Measurements from ENCODE around the gene DLGAP1.

Gene DLGAP1

DNA sequence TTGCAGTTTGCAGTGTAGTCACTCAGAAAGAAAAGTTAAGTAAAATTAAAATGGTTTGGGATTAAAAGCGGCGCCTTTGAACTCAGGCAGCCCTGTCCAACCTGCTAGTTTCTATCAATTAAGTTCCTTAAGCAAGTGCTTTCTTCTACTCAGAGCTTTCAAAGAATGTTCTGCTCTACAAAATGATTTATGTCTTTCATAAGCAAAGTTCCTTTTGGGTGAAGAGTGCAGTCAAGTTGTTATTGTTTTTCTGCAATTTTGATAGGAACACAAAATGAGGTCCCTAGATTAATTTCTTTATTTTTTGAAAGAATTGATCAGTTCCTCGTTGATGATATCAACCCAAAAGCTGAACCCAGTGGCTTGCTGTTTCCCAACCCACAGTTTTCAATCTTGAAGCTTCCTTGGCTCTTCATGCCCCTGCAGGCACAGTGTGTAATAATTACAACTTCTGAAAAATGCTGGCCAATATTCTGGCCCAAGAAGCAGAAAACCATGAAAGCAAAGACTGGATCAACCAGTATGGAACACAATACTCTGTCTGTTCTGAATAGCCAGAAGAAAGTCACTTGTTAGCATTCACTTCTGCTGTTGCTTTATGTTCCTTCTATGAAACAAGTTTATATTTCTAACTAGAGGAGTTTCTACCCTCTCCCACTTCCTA is 916.0 kb downstream of the DLGAP1 start:
- DNase-seq (ENCODE audit: low read depth) = no peak
- TF ChIP-seq, protein P1, sequence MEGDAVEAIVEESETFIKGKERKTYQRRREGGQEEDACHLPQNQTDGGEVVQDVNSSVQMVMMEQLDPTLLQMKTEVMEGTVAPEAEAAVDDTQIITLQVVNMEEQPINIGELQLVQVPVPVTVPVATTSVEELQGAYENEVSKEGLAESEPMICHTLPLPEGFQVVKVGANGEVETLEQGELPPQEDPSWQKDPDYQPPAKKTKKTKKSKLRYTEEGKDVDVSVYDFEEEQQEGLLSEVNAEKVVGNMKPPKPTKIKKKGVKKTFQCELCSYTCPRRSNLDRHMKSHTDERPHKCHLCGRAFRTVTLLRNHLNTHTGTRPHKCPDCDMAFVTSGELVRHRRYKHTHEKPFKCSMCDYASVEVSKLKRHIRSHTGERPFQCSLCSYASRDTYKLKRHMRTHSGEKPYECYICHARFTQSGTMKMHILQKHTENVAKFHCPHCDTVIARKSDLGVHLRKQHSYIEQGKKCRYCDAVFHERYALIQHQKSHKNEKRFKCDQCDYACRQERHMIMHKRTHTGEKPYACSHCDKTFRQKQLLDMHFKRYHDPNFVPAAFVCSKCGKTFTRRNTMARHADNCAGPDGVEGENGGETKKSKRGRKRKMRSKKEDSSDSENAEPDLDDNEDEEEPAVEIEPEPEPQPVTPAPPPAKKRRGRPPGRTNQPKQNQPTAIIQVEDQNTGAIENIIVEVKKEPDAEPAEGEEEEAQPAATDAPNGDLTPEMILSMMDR (IDR thresholded peaks at IDR 0.05; ENCODE audit: insufficient read depth, low read depth, low read length, missing control alignments) = no peak
- H3K4me3 ChIP-seq (ENCODE audit: low read depth, low read length) = no peak overlapping the region

DNA sequence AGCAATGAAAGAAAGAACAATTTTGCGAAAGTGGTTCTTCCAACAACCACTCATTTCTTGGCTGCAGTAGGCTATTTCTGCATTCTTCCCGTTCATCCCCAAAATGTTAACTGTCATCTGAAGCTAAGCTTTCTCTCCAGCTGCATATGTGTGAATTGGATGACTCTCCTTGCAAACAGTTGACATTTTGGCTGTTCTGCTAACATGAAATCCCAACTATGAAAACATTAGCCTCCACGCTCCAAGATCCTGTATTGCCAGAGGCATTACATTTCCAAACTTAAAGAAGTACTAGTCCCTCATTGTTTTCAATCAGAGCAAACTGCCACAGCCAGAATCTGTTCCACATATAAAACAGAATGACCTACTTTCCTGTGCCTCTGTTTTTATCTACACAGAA is 916.7 kb downstream of the DLGAP1 start:
- TF ChIP-seq, protein P1 (IDR thresholded peaks at IDR 0.05; ENCODE audit: insufficient read depth, low read depth, low read length, missing control alignments) = no peak
- H3K4me3 ChIP-seq (ENCODE audit: low read depth, low read length) = no peak overlapping the region
- DNase-seq (ENCODE audit: low read depth) = no peak

DNA sequence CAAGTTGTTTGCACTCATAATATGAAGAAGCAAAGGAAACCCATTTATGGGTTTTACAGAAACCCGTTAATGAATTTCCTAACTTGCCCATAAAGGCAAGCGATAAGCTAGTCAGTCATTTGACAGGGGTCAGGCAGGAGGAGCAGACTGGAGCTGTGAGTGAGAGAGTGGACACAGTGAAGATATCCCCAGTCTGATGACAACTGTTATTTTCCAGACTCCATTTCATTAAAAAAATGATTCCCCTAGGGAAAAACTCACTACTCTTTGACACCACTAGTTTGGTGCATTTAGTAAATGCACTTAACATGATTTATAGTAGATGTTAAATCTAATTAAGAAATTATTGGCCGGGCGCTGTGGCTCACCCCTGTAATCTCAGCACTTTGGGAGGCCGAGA is 924.3 kb downstream of the DLGAP1 start:
- DNase-seq (ENCODE audit: low read depth) = no peak
- no peak overlapping the region for H3K4me3 ChIP-seq (ENCODE audit: low read depth, low read length)
- TF ChIP-seq, protein P1 (IDR thresholded peaks at IDR 0.05; ENCODE audit: insufficient read depth, low read depth, low read length, missing control alignments) = no peak

DNA sequence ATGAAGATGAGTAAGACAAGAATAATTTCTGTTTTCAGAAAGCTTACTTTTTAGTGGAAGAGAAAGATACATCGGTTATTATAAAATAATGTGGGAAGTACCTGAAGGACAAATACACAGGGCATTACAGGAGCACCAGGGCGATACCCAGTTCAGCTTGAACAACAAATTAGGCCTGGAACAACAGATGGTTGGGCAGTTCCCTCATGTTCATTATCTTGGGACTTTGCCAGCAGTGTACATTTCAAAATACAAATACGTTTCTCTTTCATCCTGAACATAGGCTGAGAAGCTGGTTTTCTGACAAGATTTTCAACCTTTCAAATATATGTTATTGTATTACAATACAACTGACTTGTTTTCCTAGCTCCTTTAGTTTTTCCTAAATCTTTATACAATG is 925.5 kb downstream of the DLGAP1 start:
- TF ChIP-seq, protein P1 (IDR thresholded peaks at IDR 0.05; ENCODE audit: insufficient read depth, low read depth, low read length, missing control alignments) = no peak
- H3K4me3 ChIP-seq (ENCODE audit: low read depth, low read length) = no peak overlapping the region
- no peak for DNase-seq (ENCODE audit: low read depth)

DNA sequence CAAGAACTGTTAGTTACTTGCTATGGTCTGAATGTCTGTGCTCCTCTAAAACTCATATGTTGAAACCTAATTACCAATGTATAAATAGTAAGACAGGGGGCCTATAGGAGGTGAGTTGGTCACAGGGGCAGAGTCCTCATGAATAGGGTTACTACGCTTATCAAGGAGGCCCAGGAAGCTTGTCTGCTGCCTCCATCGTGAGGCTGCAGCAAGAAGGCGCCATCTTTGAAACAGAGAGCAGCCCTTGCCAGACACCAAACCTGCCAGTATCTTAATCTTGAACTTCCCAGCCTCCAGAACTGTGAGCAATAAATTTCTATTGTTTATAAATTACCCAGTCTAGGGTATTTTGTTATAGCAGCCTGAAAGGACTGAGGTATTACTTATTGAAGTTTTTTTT is 926.0 kb downstream of the DLGAP1 start:
- DNase-seq (ENCODE audit: low read depth) = no peak

DNA sequence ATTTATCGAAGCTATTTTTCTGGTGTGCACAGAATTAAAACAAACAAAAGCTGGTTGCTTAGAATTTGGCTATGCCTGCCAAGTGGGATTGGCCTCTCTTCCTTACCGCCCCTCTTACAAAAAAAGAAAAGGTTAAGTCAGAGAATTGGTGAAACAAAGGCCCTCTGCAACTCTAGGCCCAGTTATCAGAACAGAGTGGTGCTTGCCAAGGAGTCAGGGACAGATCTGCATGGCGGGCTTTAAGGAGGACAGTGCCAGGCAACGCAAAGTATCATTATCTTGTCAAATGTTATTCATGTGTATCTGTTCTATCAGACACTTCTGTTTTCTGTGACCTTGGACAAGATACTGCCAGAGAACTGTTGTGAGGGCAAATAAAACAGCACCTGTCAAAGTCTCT is 926.9 kb downstream of the DLGAP1 start:
- H3K4me3 ChIP-seq (ENCODE audit: low read depth, low read length) = no peak overlapping the region
- no peak for DNase-seq (ENCODE audit: low read depth)
- TF ChIP-seq, protein P1 (IDR thresholded peaks at IDR 0.05; ENCODE audit: insufficient read depth, low read depth, low read length, missing control alignments) = no peak

More for the DNA sequence above, 926.0 kb downstream of the DLGAP1 start:
- TF ChIP-seq, protein P1 (IDR thresholded peaks at IDR 0.05; ENCODE audit: insufficient read depth, low read depth, low read length, missing control alignments) = no peak
- H3K4me3 ChIP-seq (ENCODE audit: low read depth, low read length) = no peak overlapping the region
